ENCODE measurements around the gene PRR30. TPM values are rescaled to one million over a fixed set of nuclear protein-coding genes. Genes with fewer than 3 reads are reported as not detected.

Gene PRR30
- polyA plus RNA-seq, 2 of the 4 experiments (the other 2 are of a cell fraction), result not detected

DNA sequence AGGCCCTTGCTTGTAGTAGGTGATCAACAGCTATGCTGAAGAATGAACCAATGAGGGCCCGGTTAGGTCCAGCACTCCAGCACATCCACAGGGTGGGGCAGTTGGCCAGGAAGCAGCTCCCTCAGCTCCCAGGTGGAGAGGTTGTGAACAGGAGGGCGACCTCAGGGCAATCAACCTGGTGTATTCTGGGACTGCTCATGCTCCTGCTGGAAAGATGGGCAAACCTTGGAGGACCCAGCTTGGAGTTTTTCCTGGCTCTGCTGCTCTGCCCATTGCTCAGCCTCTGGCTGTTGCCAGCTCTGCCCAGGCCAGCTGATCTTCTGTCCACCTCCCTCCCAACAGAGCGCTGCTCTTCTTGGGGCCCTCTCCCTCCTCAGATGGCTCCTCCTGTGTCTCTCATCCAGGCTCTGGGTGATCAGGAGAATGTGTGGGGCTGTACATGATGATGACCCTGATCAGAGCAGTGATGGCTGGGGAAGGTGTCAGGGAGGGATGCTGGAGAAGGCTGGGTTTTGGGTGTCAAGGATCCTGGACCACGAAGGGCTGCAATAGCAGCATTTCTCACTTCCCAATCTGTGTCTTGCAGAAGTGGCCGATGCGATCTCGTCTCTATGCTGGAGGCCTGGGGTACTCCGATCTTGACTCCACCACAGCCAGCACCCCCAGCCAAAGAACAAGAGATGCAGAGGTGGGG is 13.0 kb upstream of the PRR30 start:
- WGBS (ENCODE audit: missing lambda C conversion rate), result 76% methylated on average over 8 of the region's 8 CpGs
- Histone ChIP-seq H3K4me3 (no peak overlapping the region), H3K4me1 (0 out of 3 replicates have a peak, but pooled peaks cover 8% of the 10 kb centered on the region), H3K9me3 (no peaks in the 10 kb centered on the region), H3K4me2 (no peak overlapping the region), H3K27ac (no peak overlapping the region)
- FAIRE-seq, result no peak
- TF ChIP-seq ZSCAN20 (CRISPR knock-in tag; IDR thresholded peaks at IDR 0.05) (no peak), MAZ (IDR thresholded peaks at IDR 0.05; ENCODE audit: borderline replicate concordance, low read depth, low read length) (no peak), HOXB13 (CRISPR knock-in tag; IDR thresholded peaks at IDR 0.05; ENCODE audit: low read depth) (no peak)
- ATAC-seq, result peak; percentile 25 to 68; a peak in 3 of 6 replicates
- ChIA-PET CTCF (interaction anchor here (0.8 to 5.1 kb wide), 15 partner anchors 10 to 151 kb away, joined by 3 to 36 read pairs (median 4); partner anchors contain the start of gene PREB), POLR2A (interaction anchor here (0.6 kb wide), 1 partner anchor 213 kb away, joined by 4 read pairs; no protein-coding TSS in a partner anchor)
- peak in 1 of 2 experiments; percentile 24 for DNase-seq (ENCODE audit: low read depth in 1 of 2, low spot score in 1 of 2)

DNA sequence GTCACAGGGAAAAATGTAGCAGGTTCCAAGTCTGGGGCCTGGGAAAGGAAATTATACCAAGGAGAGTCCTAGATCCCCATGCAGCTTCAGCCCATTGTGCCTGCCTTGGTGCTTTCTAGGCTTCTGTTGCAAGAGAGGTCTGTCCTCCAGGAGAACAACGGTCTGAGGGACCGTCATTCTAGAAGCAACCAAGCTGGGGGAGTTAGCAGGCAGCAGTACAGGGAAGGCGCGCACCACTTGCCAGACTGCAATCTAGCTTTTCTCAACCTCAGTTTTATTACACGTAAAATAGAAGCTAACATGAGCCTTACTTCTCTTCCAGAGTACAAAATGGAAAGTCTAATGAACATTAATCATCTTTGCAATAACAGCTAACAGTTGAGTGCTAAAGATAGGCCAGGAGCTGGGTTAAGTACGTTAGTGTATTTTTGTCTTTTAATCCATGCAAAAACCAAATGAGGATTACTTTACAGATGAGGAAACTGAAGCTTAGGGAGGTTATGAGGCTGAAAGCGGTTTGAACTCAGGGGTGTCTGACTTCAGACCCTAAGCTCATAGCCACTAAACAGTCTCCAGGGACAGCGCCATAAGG is 11.5 kb upstream of the PRR30 start:
- H3K4me3 ChIP-seq, result no peak overlapping the region
- H3K4me1 ChIP-seq, result 0 out of 3 replicates have a peak, but pooled peaks cover 8% of the 10 kb centered on the region
- H3K4me2 ChIP-seq, result no peak overlapping the region
- ChIA-PET POLR2A (interaction anchor here (0.5 kb wide), 1 partner anchor 61 kb away, joined by 3 read pairs; no protein-coding TSS in a partner anchor), CTCF (interaction anchor here (0.9 to 5.1 kb wide), 7 partner anchors 8 to 130 kb away, joined by 3 to 36 read pairs (median 3); partner anchors contain the start of gene PRR30)
- ATAC-seq (no peak), DNase-seq (ENCODE audit: low read depth in 1 of 2, low spot score in 1 of 2) (no peak), FAIRE-seq (no peak)
- WGBS (ENCODE audit: missing lambda C conversion rate), result 70% methylated on average over 8 of the region's 8 CpGs
- no peak overlapping the region for H3K27ac ChIP-seq
- no peak for TF ChIP-seq HOXA7 (CRISPR knock-in tag; IDR thresholded peaks at IDR 0.05)
- TF ChIP-seq, protein P1, sequence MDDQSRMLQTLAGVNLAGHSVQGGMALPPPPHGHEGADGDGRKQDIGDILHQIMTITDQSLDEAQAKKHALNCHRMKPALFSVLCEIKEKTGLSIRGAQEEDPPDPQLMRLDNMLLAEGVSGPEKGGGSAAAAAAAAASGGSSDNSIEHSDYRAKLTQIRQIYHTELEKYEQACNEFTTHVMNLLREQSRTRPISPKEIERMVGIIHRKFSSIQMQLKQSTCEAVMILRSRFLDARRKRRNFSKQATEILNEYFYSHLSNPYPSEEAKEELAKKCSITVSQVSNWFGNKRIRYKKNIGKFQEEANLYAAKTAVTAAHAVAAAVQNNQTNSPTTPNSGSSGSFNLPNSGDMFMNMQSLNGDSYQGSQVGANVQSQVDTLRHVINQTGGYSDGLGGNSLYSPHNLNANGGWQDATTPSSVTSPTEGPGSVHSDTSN (IDR thresholded peaks at IDR 0.05), result no peak
- TF ChIP-seq, protein P2, sequence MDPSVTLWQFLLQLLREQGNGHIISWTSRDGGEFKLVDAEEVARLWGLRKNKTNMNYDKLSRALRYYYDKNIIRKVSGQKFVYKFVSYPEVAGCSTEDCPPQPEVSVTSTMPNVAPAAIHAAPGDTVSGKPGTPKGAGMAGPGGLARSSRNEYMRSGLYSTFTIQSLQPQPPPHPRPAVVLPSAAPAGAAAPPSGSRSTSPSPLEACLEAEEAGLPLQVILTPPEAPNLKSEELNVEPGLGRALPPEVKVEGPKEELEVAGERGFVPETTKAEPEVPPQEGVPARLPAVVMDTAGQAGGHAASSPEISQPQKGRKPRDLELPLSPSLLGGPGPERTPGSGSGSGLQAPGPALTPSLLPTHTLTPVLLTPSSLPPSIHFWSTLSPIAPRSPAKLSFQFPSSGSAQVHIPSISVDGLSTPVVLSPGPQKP (IDR thresholded peaks at IDR 0.05; ENCODE audit: low read depth, low read length), result no peak
- TF ChIP-seq FOSB (CRISPR knock-in tag; IDR thresholded peaks at IDR 0.05), result no peak
- no peak for TF ChIP-seq TP53 (CRISPR knock-in tag; IDR thresholded peaks at IDR 0.05)
- TF ChIP-seq ESRRA (IDR thresholded peaks at IDR 0.05; ENCODE audit: borderline replicate concordance, low read length), result no peak
- no peak for TF ChIP-seq RFX5 (IDR thresholded peaks at IDR 0.05)
- no peak for TF ChIP-seq MYC (IDR thresholded peaks at IDR 0.05; ENCODE audit: borderline replicate concordance, low read length)
- no peak for TF ChIP-seq MAFK (IDR thresholded peaks at IDR 0.05; ENCODE audit: partially characterized antibody)
- no peak for TF ChIP-seq NR3C1 (IDR thresholded peaks at IDR 0.05)
- TF ChIP-seq NFE2L2 (conservative IDR thresholded peaks at IDR 0.05; ENCODE audit: low read length), result no peak
- no peak for TF ChIP-seq CBX8 (IDR thresholded peaks at IDR 0.05)
- H3K9me3 ChIP-seq, result no peaks in the 10 kb centered on the region

DNA sequence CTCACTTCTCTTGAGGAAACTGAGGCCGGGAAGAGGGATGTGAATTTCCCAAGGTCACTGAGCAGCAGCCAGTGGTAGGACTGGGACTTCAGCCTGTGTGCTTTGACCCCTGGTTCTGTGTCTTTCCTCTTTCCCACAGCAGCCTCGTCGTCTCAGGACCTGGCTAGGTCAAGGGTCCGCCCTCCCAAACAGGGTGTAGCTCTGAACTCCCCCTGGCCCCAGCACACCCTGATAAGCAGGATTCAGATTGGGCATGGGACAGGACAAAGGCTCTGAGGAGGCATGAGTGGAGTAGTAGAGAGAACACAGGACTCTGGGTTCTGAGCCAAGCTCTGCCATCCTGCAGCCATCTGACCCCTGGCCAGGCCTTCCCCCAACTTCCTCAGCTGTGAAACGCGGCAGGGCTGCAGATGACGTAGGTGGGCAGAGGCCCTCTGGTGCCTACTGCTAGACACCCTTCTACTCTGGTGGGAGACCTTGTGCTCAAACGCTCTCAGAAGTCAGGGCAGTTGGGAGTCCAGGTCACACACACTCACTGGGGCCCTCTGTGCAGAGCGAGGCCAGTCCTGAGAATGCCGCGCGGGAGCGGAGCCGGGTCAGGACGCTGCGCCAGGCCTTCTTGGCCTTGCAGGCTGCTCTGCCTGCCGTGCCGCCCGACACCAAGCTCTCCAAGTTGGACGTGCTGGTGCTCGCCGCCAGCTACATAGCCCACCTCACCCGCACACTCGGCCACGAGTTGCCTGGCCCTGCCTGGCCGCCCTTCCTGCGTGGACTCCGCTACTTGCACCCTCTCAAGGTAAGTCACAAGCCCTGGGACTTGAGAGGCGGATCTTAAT is 10.6 kb upstream of the PRR30 start:
- POLR2A ChIA-PET, result interaction anchor here (0.5 kb wide), 1 partner anchor 60 kb away, joined by 3 read pairs; no protein-coding TSS in a partner anchor
- whole genome bisulfite sequencing (ENCODE audit: missing lambda C conversion rate), result 82% methylated on average over 29 of the region's 29 CpGs

More for the DNA sequence above, 10.6 kb upstream of the PRR30 start:
- no peak for FAIRE-seq
- no peak for DNase-seq (ENCODE audit: low read depth in 1 of 2, low spot score in 1 of 2)
- no peak overlapping the region for H3K4me2 ChIP-seq
- 0 out of 3 replicates have a peak, but pooled peaks cover 8% of the 10 kb centered on the region for H3K4me1 ChIP-seq
- no peak overlapping the region for H3K27ac ChIP-seq
- TF ChIP-seq HEYL (CRISPR knock-in tag; IDR thresholded peaks at IDR 0.05) (no peak), MAFK (IDR thresholded peaks at IDR 0.05; ENCODE audit: partially characterized antibody) (no peak), ZC3H11A (IDR thresholded peaks at IDR 0.05) (no peak), KDM5A (IDR thresholded peaks at IDR 0.05) (no peak)
- TF ChIP-seq, protein P3, sequence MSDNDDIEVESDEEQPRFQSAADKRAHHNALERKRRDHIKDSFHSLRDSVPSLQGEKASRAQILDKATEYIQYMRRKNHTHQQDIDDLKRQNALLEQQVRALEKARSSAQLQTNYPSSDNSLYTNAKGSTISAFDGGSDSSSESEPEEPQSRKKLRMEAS (IDR thresholded peaks at IDR 0.05), result no peak
- TF ChIP-seq, protein P4, sequence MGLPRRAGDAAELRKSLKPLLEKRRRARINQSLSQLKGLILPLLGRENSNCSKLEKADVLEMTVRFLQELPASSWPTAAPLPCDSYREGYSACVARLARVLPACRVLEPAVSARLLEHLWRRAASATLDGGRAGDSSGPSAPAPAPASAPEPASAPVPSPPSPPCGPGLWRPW (IDR thresholded peaks at IDR 0.05), result no peak
- no peaks in the 10 kb centered on the region for H3K9me3 ChIP-seq
- CTCF ChIA-PET, result interaction anchor here (0.9 to 2.6 kb wide), 6 partner anchors 8 to 131 kb away, joined by 3 to 9 read pairs (median 3); partner anchors contain the start of gene PRR30
- no peak; a peak in 1 of 6 replicates for ATAC-seq
- H3K4me3 ChIP-seq, result no peak overlapping the region
